HL-60 (cell line): ENCODE results near the gene GREB1.

Experiments used
- DNase-seq, 2 experiments: peaks; one replicate each; pipeline ENCODE4 v3.0.0-alpha.2; 2010 to 2020; ENCODE audit warnings: low read depth in 1 of 2, low spot score in 1 of 2
- H3K27ac ChIP-seq: fragments of 250-450 bp; sonication (Bioruptor Pico); replicated peaks from 2 replicates; pipeline ENCODE4 v1.5.1; 2020; ENCODE audit warnings: mild to moderate bottlenecking, moderate library complexity
- H3K27me3 ChIP-seq: fragments of 250-450 bp; sonication (Bioruptor Pico); 2 replicates; pipeline ENCODE4 v1.5.1; 2021; ENCODE audit warnings: mild to moderate bottlenecking, moderate library complexity; ENCODE audit not compliant: insufficient read depth, poor library complexity, severe bottlenecking
- H3K4me3 ChIP-seq: replicated peaks from 2 replicates; pipeline ENCODE4 v1.5.1; 2011; ENCODE audit warnings: mild to moderate bottlenecking, control low read depth, low read length; ENCODE audit not compliant: insufficient read depth
- GABPA ChIP-seq: IDR thresholded peaks from 2 replicates; pipeline ENCODE4 v1.6.1; 2012; ENCODE audit warnings: low read depth
- POLR2AphosphoS5 ChIP-seq: IDR thresholded peaks from 2 replicates; pipeline ENCODE4 v1.6.1; 2012; ENCODE audit warnings: low read depth
- SPI1 ChIP-seq: IDR thresholded peaks from 2 replicates; pipeline ENCODE4 v1.6.1; 2012; ENCODE audit warnings: low read depth, mild to moderate bottlenecking, borderline replicate concordance
- TF ChIP-seq, protein P1 (sequence below): IDR thresholded peaks from one replicate; pipeline ENCODE4 v1.5.1; 2011; ENCODE audit warnings: low read length, control low read depth, inconsistent platforms; ENCODE audit not compliant: insufficient read depth
- TF ChIP-seq, protein P2 (sequence below): IDR thresholded peaks from 2 replicates; pipeline ENCODE4 v1.6.1; 2012; ENCODE audit warnings: low read depth; ENCODE audit not compliant: insufficient replicate concordance

GREB1 gene

DNA sequence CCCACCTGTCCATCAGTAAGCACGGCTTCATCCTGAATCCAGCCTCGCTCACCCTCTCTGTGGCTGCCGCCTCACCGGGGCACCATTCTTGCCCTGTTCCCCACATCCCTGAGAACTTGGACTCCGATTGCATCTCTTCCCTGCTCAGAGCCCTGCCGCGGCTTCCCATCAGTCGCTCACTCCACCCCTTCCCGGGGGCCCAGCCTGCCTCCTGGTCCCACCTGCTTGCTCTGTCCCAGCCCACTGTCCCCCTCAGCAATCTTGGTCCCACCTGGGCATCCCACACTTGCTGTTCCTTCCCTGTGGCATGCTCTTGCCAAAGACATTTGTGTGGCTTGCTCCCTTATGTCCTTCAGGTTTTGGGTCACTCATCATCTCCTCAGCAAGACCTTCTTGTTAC, 56.3 kb downstream of the GREB1 start:
- no peak for TF ChIP-seq GABPA
- TF ChIP-seq, protein P1, sequence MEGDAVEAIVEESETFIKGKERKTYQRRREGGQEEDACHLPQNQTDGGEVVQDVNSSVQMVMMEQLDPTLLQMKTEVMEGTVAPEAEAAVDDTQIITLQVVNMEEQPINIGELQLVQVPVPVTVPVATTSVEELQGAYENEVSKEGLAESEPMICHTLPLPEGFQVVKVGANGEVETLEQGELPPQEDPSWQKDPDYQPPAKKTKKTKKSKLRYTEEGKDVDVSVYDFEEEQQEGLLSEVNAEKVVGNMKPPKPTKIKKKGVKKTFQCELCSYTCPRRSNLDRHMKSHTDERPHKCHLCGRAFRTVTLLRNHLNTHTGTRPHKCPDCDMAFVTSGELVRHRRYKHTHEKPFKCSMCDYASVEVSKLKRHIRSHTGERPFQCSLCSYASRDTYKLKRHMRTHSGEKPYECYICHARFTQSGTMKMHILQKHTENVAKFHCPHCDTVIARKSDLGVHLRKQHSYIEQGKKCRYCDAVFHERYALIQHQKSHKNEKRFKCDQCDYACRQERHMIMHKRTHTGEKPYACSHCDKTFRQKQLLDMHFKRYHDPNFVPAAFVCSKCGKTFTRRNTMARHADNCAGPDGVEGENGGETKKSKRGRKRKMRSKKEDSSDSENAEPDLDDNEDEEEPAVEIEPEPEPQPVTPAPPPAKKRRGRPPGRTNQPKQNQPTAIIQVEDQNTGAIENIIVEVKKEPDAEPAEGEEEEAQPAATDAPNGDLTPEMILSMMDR, result no peak
- TF ChIP-seq POLR2AphosphoS5, result no peak
- TF ChIP-seq, protein P2, sequence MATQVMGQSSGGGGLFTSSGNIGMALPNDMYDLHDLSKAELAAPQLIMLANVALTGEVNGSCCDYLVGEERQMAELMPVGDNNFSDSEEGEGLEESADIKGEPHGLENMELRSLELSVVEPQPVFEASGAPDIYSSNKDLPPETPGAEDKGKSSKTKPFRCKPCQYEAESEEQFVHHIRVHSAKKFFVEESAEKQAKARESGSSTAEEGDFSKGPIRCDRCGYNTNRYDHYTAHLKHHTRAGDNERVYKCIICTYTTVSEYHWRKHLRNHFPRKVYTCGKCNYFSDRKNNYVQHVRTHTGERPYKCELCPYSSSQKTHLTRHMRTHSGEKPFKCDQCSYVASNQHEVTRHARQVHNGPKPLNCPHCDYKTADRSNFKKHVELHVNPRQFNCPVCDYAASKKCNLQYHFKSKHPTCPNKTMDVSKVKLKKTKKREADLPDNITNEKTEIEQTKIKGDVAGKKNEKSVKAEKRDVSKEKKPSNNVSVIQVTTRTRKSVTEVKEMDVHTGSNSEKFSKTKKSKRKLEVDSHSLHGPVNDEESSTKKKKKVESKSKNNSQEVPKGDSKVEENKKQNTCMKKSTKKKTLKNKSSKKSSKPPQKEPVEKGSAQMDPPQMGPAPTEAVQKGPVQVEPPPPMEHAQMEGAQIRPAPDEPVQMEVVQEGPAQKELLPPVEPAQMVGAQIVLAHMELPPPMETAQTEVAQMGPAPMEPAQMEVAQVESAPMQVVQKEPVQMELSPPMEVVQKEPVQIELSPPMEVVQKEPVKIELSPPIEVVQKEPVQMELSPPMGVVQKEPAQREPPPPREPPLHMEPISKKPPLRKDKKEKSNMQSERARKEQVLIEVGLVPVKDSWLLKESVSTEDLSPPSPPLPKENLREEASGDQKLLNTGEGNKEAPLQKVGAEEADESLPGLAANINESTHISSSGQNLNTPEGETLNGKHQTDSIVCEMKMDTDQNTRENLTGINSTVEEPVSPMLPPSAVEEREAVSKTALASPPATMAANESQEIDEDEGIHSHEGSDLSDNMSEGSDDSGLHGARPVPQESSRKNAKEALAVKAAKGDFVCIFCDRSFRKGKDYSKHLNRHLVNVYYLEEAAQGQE, result no peak
- H3K27ac ChIP-seq, result no peak overlapping the region
- no peaks in the 10 kb centered on the region for H3K27me3 ChIP-seq
- no peak overlapping the region for H3K4me3 ChIP-seq
- DNase-seq, result no peak

DNA sequence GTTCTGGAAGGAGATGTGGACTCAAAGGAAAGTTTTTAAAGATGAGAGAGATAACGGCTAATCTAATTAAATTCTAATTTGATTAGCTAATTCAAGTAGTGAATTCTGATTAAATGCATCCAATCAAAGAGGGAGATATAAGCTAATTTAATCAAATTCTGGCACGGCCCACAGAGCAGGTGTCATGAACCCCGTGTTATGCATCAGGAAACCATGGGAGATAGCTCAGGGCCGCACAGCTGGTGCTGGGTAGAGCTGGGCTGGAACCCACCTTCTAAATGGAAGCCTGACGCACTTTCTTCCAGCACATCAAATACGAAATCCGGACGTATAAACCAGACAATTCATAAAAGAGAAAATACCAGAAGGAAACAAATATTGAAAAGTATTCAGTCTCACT, 57.2 kb downstream of the GREB1 start:
- TF ChIP-seq GABPA (no peak), POLR2AphosphoS5 (no peak), SPI1 (no peak)
- TF ChIP-seq, protein P1, result no peak
- Histone ChIP-seq H3K27ac (no peak overlapping the region), H3K27me3 (no peaks in the 10 kb centered on the region), H3K4me3 (no peak overlapping the region)
- no peak for DNase-seq

DNA sequence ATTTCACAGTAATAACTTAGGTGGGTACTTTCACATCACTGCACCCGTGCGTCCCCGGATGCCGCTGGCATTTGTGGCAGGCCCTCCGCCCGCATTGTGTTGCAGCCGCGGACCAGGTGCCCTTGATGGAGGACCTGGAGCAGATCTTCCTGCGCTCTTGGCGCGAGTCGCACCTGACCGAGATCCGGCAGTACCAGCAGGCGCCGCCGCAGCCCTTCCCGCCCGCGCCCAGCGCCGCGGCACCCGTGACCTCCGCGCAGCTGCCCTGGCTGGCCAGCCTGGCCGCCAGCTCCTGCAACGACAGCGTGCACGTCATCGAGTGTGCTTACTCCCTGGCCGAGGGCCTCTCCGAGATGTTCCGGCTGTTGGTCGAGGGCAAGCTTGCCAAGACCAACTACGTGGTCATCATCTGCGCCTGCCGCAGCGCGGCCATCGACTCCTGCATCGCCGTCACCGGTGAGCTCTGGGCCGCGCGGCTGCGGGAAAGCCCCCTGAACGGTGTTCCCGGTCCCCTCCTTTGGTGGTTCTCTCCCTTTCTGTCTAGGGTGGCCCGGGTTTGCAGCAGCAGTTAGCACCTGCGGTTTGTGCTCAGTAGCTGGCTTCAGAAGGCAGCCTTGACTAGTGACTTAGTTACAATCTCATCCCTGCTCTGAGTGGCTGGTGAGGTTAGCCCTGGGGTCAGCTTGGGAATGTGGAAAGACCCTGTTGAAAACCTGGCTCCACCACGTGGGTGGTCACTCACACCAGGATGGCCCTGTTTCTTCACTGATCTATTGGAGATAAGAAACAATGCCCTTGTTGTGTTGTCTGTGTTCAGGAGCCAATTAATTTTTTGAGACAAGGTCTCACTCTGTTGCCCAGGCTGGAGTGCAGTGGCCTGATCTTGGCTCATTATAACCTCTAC, 59.1 kb downstream of the GREB1 start:
- Histone ChIP-seq H3K4me3 (no peak overlapping the region), H3K27ac (no peak overlapping the region), H3K27me3 (no peaks in the 10 kb centered on the region)
- no peak for DNase-seq
- TF ChIP-seq, protein P2, result no peak
- TF ChIP-seq GABPA, result no peak
- TF ChIP-seq SPI1, result no peak
- TF ChIP-seq, protein P1, result no peak
- no peak for TF ChIP-seq POLR2AphosphoS5
